Head of caudate nucleus (tissue), 42 donors: ENCODE measurements around the gene CCP110.

Experiments used
- DNase-seq, 42 donors: peaks; one replicate each; pipeline versions ENCODE4 v3.0.0 to v3.0.0-alpha.2; 2020 to 2021; ENCODE audit warnings: mixed read lengths in 7 of 42
- intact Hi-C: fragments of 100-400 bp; cut with DNase I; formaldehyde crosslinking; loops from one replicate; pipeline ENCODE4 v1.15.0; 2022

CCP110 gene

DNA sequence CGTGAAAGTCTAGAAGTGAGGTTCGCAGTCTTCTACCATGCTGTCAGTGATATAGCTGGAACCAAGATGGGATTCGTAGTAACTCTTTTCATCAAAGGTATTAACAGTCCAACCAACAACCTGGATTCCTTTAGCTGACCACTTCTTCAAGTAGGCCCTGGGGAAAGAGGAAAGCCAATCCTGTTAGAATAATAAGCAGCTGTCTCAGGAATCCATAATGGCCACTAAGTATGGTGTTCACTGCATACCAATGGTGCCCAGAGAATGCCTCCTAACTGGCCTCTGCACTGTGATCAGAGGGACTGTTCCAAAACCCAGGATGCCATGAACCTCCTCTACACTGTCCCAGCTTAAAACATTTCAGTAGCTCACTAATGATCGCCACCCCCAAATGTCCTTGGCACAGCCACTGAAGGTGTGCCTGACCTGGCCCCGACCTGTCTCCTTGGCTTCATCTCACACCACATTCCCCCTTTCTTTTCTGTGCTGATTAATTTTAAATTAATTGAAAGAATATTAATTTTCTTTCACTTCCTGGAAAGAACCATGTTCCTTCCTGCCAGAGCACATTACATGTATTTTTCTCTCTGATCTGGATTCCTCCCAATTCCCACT is 20.2 kb upstream of the CCP110 start:
- intact Hi-C loops, result loop anchor here (5.0 to 10.0 kb wide), 2 partner anchors 99 to 416 kb away; no protein-coding TSS in a partner anchor

DNA sequence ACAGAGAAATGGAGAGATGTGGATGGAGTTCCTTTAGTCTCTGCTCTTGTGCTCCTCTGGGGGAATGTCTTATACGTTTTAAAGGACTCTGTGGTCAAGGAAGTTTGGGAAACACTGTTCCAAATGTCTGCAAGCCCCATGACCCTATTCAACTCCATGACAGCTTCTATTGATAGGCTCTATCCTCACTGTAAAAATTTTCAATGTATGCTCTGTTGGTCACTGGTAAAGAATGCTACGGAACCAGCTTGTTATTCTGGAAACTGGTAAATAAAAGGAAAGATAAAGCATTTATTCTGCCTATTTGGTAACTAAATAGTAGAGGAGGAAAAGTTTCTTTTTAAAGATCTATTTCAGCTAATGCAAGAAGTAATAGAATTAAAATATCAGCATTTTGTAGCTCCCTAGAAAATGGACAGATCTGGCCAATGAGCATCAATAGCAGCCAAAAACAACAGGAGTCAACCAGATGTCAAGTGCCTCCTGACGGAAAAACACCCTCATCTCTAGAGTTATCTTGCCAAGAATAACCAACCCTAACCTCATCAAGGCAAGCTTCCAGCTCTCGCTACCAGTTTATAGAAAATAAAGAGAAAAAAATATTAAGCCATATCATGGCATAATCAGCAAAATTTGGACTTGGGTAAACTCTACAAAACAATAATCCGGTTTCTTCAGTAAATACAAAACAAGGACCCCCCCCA is 18.0 kb upstream of the CCP110 start:
- intact Hi-C loops, result loop anchor here (10.0 kb wide), 1 partner anchor 101 kb away; no protein-coding TSS in a partner anchor
- DNase-seq, result no peak

More for the DNA sequence above, 20.2 kb upstream of the CCP110 start:
- peak in 1 of 42 donors; percentile 25 for DNase-seq

GRCh38 chr16:19506965-19507364 is 16.8 kb upstream of the CCP110 start:
- no peak for DNase-seq
- intact Hi-C loops, result loop anchor here (10.0 kb wide), 1 partner anchor 102 kb away; no protein-coding TSS in a partner anchor

GRCh38 chr16:19507867-19508266 is 15.9 kb upstream of the CCP110 start:
- intact Hi-C loops, result loop anchor here (10.0 kb wide), 1 partner anchor 103 kb away; no protein-coding TSS in a partner anchor
- no peak for DNase-seq

GRCh38 chr16:19512297-19512696 is 11.4 kb upstream of the CCP110 start:
- no peak for DNase-seq
- intact Hi-C loops, result no loop called here

GRCh38 chr16:19513377-19514053 is 10.2 kb upstream of the CCP110 start:
- intact Hi-C loops, result no loop called here
- DNase-seq, result no peak

DNA sequence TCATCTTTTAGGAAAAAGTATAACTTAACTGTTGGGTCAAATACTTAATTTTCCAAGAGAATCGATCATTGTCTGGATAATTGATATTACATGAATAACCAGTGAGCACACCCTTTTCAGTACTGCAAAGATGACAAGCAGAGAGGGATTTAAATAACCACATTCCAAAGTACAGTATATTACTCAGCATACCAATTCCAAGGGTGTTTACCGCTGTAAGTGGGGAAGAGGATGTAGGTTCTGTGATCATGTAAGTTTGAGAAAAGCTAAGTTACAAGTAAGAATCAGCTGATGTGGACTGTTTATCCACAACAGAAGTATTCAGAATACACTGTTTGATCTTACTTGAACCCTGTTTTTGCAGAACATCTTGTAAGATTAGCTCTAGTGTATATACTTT is 8.0 kb upstream of the CCP110 start:
- DNase-seq, result no peak
- intact Hi-C loops, result no loop called here

GRCh38 chr16:19517424-19518089 is 6.2 kb upstream of the CCP110 start:
- intact Hi-C loops, result no loop called here
- DNase-seq, result no peak

GRCh38 chr16:19518388-19518787 is 5.4 kb upstream of the CCP110 start:
- intact Hi-C loops, result no loop called here
- DNase-seq, result no peak

- intact Hi-C loops, result loop anchor here (10.0 kb wide), 1 partner anchor 716 kb away; the partner anchor contains the start of gene ARL6IP1
- DNase-seq, result no peak
Measured at GRCh38 chr16:19520861-19521331, 2.8 kb upstream of the CCP110 start.

GRCh38 chr16:19521471-19522396 is 2.0 kb upstream of the CCP110 start, which contains the start of gene GDE1:
Gene GDE1, minus strand, starts transcription at chr16:19522098. Its CDS starts 134 bp downstream, at chr16:19521964.
- DNase-seq, result peak; percentile 98 to 100 (median 99)
- intact Hi-C loops, result loop anchor here (2.0 to 10.0 kb wide), 2 partner anchors 33 to 717 kb away; partner anchors contain the start of genes ARL6IP1 and VPS35L

DNA sequence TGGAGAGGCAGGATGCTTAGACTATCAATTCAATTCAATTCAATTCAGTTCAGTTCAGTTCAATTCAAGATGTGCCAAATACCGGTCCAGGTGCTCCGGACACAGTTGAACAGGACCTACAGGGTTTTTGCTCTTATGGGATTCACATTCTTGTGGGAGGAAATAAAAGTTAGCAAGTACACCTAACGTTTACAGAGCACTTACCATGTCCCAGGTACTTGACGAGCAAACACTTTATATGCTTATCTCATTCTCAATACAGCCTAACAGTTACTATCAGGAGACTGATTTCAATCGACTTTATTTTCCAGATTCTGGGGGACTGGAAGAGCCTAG is 1.4 kb upstream of the CCP110 start:
- intact Hi-C loops, result loop anchor here (2.0 to 10.0 kb wide), 2 partner anchors 32 to 718 kb away; partner anchors contain the start of genes ARL6IP1 and VPS35L
- DNase-seq, result no peak

GRCh38 chr16:19522760-19523159 is 982 bp upstream of the CCP110 start:
- no peak for DNase-seq
- intact Hi-C loops, result loop anchor here (2.0 to 10.0 kb wide), 2 partner anchors 32 to 718 kb away; partner anchors contain the start of genes ARL6IP1 and VPS35L

GRCh38 chr16:19523184-19523558 is 571 bp upstream of the CCP110 start:
- intact Hi-C loops, result loop anchor here (2.0 to 10.0 kb wide), 2 partner anchors 32 to 718 kb away; partner anchors contain the start of genes ARL6IP1 and VPS35L
- no peak for DNase-seq

GRCh38 chr16:19524356-19524615 is 544 bp downstream of the CCP110 start:
- intact Hi-C loops, result loop anchor here (10.0 kb wide), 1 partner anchor 719 kb away; the partner anchor contains the start of gene ARL6IP1
- DNase-seq, result peak in 13 of 42 donors; percentile 10 to 62 (median 28)

DNA sequence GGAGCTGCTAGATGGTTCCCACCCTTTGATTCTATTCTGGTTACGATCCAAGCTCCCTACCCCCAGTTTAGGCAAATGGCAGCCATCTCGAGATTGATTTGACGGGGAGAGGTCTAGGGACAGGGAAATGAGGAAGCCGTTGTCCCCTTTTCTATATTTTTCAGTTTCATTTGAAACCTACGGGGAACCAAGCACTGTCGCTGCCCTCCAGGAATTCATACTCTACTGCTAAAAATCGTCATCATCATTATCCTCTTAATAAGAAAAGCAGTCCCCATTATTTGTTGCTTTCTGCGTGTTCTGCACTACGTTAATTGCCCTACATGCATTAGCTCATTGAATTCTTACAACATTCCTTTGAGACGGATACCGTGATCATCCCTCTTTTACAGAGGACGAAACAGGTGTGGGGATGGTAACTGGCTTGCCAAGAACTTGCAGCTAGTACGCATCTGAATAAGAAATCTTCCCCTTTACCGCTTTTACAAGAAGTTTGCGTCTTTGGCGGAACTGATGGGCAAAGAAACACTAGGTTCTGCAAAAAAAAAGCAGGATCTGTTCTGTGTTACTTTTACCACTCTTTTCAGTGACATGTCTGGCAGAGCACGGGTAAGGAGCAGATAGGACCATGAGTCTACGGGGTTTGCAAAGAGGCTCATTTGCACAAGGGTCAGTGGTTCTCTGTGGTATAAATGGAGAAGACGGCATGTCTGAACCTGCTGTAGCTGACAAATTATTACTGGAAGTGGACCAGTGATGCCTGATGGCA is 1.1 kb downstream of the CCP110 start:
- DNase-seq, result peak in 9 of 42 donors; percentile 12 to 42 (median 29)

GRCh38 chr16:19525385-19525723 is 1.6 kb downstream of the CCP110 start:
- DNase-seq, result no peak
- intact Hi-C loops, result loop anchor here (10.0 kb wide), 1 partner anchor 721 kb away; the partner anchor contains the start of gene ARL6IP1

More for the DNA sequence above, 1.1 kb downstream of the CCP110 start:
- intact Hi-C loops, result loop anchor here (10.0 kb wide), 1 partner anchor 720 kb away; the partner anchor contains the start of gene ARL6IP1
